ENCODE results near the gene S1PR1. TPM values are rescaled to one million over a fixed set of nuclear protein-coding genes. Genes with fewer than 3 reads are reported as not detected.

The S1PR1 gene
- total RNA-seq, 1 donor = 247 TPM

DNA sequence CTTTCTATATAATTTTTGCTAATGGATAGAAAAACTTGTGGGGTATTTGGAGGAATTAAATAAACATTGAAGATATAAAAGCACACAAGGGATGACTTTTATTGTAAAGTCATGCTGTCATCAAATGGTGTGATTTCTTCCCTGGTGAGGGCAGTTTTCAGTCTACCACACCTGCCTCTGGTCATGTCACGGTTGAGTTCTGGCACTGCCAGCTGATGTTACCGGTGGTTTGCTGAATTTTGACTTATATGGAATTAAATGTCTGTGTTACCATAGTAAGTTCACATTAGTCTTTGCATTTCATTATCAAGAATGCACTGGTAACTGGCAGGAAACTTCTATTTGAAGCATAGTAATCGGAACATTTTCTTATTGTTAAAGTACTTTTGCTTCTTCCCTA is 13.4 kb downstream of the S1PR1 start:
- H3K4me1 ChIP-seq (ENCODE audit: insufficient read depth, low read length) = peaks cover 34% of the 10 kb centered on the region

GRCh38 chr1:101250656-101251272 is 13.9 kb downstream of the S1PR1 start:
- H3K27me3 ChIP-seq (ENCODE audit: insufficient read depth, low read length) = no peaks in the 10 kb centered on the region
- H3K4me1 ChIP-seq (ENCODE audit: insufficient read depth, low read length) = peaks cover 29% of the 10 kb centered on the region
- H3K9me3 ChIP-seq (ENCODE audit: low read depth, low read length) = no peaks in the 10 kb centered on the region
- H3K4me3 ChIP-seq (ENCODE audit: low read length) = no peak overlapping the region

More for the DNA sequence above, 13.4 kb downstream of the S1PR1 start:
- no peak overlapping the region for H3K4me3 ChIP-seq (ENCODE audit: low read length)
- H3K9me3 ChIP-seq (ENCODE audit: low read depth, low read length) = no peaks in the 10 kb centered on the region
- no peaks in the 10 kb centered on the region for H3K27me3 ChIP-seq (ENCODE audit: insufficient read depth, low read length)

- Histone ChIP-seq H3K4me1 (ENCODE audit: insufficient read depth, low read length) (peaks cover 25% of the 10 kb centered on the region), H3K9me3 (ENCODE audit: low read depth, low read length) (no peaks in the 10 kb centered on the region), H3K27me3 (ENCODE audit: insufficient read depth, low read length) (no peaks in the 10 kb centered on the region), H3K4me3 (ENCODE audit: low read length) (no peak overlapping the region)
These were observed 14.7 kb downstream of the S1PR1 start for GRCh38 chr1:101251504-101251903.

- Histone ChIP-seq H3K4me3 (ENCODE audit: low read length) (no peak overlapping the region), H3K27me3 (ENCODE audit: insufficient read depth, low read length) (no peaks in the 10 kb centered on the region), H3K4me1 (ENCODE audit: insufficient read depth, low read length) (peaks cover 32% of the 10 kb centered on the region), H3K9me3 (ENCODE audit: low read depth, low read length) (no peaks in the 10 kb centered on the region)
These were observed 17.3 kb downstream of the S1PR1 start for GRCh38 chr1:101253976-101254674.

DNA sequence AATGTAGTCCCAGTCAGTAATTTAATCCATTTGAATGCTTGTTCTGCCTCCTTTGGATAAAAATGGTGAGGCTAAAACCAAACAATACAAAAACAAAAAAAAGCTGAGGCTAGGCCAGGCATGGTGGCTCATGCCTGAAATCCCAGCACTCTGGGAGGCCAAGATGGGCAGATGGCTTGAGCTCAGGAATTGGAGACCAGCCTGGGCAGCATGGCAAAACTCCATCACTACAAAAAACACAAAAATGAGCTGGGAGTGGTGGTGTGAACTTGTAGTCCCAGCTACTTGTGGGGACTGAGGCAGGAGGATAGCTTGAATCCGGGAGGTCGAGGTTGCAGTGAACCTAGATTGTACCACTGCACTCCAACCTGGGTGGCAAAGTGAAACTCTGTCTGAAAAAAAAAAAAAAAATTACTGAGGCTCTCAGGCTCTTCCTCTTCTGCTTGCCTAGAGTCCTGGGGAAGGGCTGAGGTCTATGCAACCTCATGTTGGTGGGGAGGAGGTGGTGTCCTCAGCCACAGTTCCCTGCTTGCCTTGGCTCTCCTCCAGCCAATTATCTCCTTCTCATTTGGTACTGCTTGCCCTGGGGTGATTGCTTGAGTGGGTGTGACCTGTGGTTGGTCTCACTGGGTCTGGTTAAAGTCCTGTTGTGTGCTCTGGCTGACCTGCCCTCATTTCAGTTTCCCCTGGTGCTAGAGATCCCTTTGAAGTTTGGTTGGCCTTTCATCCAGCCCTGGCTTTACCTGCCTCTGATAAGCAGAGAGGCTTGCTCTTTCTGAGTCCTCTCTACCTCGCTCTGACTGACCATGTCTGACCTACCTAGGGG is 20.9 kb downstream of the S1PR1 start:
- Histone ChIP-seq H3K4me1 (ENCODE audit: insufficient read depth, low read length) (peaks cover 64% of the 10 kb centered on the region), H3K4me3 (ENCODE audit: low read length) (no peak overlapping the region), H3K27me3 (ENCODE audit: insufficient read depth, low read length) (no peaks in the 10 kb centered on the region), H3K9me3 (ENCODE audit: low read depth, low read length) (no peaks in the 10 kb centered on the region)

- peaks cover 84% of the 10 kb centered on the region for H3K4me1 ChIP-seq (ENCODE audit: insufficient read depth, low read length)
- H3K4me3 ChIP-seq (ENCODE audit: low read length) = no peak overlapping the region
- no peaks in the 10 kb centered on the region for H3K9me3 ChIP-seq (ENCODE audit: low read depth, low read length)
- H3K27me3 ChIP-seq (ENCODE audit: insufficient read depth, low read length) = no peaks in the 10 kb centered on the region
These were observed 22.9 kb downstream of the S1PR1 start for GRCh38 chr1:101259744-101260148.

DNA sequence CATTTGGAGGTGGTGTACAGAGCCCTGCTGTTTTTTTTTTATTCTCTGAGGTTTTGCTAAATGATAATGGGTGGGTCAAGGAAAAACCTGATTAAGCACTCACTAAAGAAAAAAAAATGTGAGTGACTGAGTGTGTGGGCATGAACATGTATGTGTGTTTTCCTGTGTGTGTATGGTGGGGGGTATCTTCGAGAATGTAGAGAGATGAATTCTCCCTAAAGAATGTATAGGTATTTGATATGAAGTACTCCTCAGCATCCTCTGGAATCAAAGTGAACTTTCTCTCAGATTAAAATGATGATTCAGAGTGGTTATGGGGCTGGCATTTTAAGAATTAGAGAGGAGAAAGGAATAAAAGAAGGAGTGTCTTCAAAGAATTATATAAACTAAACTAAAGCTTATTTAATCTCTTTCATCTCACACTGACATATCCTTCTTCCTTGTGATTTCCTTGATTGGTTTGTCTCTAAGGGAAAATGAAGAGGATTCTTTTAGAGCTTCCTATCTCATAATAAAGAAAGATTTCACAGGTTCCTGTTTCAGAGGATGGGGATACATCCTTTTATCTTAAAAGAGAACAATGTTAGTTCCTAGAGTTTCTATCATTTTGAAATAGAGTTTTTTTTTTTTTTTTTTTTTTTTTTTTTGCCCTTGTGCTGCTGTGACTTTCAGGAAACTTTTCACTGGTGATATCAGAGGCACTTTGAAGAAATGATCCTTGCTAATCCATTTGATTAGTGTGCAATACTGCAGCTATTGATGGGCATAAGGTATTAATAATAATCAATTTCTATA is 23.9 kb downstream of the S1PR1 start:
- H3K4me1 ChIP-seq (ENCODE audit: insufficient read depth, low read length) = peaks cover 94% of the 10 kb centered on the region
- H3K4me3 ChIP-seq (ENCODE audit: low read length) = no peak overlapping the region
- H3K9me3 ChIP-seq (ENCODE audit: low read depth, low read length) = no peaks in the 10 kb centered on the region
- no peaks in the 10 kb centered on the region for H3K27me3 ChIP-seq (ENCODE audit: insufficient read depth, low read length)

DNA sequence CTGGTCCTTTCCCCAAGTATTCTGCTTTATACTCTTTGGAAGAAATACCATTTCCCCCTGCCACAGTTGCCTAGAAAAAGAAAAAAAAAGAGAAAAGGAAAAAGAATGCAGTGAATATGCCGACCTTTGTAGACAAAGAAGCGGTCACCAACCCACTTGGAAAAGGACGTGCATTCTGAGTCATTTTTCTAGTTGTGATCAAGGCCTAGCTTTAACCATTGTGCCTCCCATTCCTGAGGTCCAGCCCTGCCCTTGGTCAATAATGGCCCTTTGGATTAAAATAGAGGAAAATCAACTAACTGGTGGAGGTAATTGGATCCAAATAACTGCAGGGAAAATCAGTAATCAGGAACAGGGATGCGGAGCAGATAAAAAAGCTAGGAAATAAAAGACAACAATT is 24.8 kb downstream of the S1PR1 start:
- no peaks in the 10 kb centered on the region for H3K27me3 ChIP-seq (ENCODE audit: insufficient read depth, low read length)
- H3K9me3 ChIP-seq (ENCODE audit: low read depth, low read length) = no peaks in the 10 kb centered on the region
- H3K4me3 ChIP-seq (ENCODE audit: low read length) = no peak overlapping the region
- peaks cover 99% of the 10 kb centered on the region for H3K4me1 ChIP-seq (ENCODE audit: insufficient read depth, low read length)

- Histone ChIP-seq H3K4me1 (ENCODE audit: insufficient read depth, low read length) (peaks cover 100% of the 10 kb centered on the region), H3K4me3 (ENCODE audit: low read length) (no peak overlapping the region), H3K27me3 (ENCODE audit: insufficient read depth, low read length) (no peaks in the 10 kb centered on the region)
These were observed 25.2 kb downstream of the S1PR1 start for GRCh38 chr1:101262060-101262459.

DNA sequence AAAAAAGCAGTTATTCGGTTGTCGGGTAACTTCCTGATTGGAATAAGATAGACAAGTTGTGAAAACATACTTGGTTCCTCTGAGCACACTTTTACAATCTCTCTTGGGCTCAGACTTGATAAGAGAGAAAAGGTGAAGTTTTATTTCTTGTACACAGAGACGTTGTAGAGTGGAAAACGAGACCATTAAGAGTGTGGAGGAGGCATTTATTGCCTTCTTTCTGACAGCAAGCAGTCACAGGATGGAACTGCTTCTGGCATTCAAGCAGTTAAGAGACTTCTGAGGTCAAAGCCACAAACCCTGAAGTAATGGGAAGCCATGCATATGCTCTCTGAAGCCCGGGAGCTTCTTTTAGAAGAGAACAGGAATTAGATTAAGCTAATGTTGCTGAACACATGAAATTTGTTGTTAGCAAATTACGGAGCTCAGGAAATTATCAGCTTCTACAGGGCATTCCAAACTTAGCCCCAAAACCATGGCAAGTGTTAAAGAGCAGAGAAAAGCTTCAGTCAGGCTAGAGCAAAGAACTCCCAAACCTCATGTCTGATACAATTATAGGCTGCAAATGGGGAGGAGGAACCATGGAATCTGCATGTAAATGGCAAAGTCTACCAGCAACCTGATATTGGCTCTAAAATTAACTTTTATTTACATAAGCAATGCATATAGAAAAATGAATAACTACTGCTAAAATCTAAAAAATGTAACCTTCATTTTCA is 26.0 kb downstream of the S1PR1 start:
- no peaks in the 10 kb centered on the region for H3K27me3 ChIP-seq (ENCODE audit: insufficient read depth, low read length)
- peaks cover 94% of the 10 kb centered on the region for H3K4me1 ChIP-seq (ENCODE audit: insufficient read depth, low read length)
- no peaks in the 10 kb centered on the region for H3K9me3 ChIP-seq (ENCODE audit: low read depth, low read length)
- H3K4me3 ChIP-seq (ENCODE audit: low read length) = no peak overlapping the region

More at GRCh38 chr1:101262060-101262459, 25.2 kb downstream of the S1PR1 start:
- H3K9me3 ChIP-seq (ENCODE audit: low read depth, low read length) = no peaks in the 10 kb centered on the region

- Histone ChIP-seq H3K27me3 (ENCODE audit: insufficient read depth, low read length) (no peaks in the 10 kb centered on the region), H3K4me3 (ENCODE audit: low read length) (no peak overlapping the region), H3K9me3 (ENCODE audit: low read depth, low read length) (no peaks in the 10 kb centered on the region), H3K4me1 (ENCODE audit: insufficient read depth, low read length) (peaks cover 75% of the 10 kb centered on the region)
These were observed 27.9 kb downstream of the S1PR1 start for GRCh38 chr1:101264697-101265096.

DNA sequence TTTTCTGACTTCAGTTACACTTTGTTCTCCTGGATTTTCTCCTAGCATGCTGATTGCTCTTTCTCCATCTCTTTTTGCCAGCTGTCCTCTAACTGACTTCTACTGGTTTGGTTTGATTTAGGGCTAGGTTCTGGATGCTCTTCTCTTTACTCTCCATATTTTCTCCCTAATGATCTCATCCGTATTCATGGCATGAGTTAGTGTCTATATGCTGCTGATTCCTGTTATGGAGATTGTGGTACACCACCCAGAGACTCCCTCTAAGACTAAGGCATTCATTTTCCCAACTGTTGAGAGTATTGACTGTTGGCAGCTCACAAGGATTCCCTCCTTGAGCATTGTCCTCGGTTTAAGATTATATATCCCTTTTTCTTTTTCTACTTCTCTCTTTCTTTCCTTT is 28.9 kb downstream of the S1PR1 start:
- no peaks in the 10 kb centered on the region for H3K9me3 ChIP-seq (ENCODE audit: low read depth, low read length)
- H3K27me3 ChIP-seq (ENCODE audit: insufficient read depth, low read length) = no peaks in the 10 kb centered on the region
- no peak overlapping the region for H3K4me3 ChIP-seq (ENCODE audit: low read length)
- H3K4me1 ChIP-seq (ENCODE audit: insufficient read depth, low read length) = peaks cover 65% of the 10 kb centered on the region

DNA sequence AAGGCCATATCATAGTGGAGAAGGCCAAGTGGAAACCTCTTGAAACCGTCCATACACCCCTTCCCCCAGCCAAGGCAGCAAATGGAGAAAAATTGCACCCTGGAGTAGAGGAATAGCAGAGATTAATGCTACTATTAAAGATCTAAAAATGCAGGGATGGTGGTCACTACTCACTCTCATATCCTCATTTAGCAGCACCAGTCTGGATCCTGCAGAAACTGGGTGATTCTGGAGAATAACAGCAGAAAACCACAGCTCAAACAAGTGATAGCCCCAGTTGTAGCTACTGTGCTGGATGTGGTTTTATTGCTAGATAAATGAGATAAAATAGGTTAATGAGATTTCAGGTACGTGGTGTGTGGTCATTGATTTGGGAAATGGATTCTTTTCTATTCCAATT is 30.3 kb downstream of the S1PR1 start:
- Histone ChIP-seq H3K4me1 (ENCODE audit: insufficient read depth, low read length) (peaks cover 51% of the 10 kb centered on the region), H3K27me3 (ENCODE audit: insufficient read depth, low read length) (no peaks in the 10 kb centered on the region), H3K9me3 (ENCODE audit: low read depth, low read length) (no peaks in the 10 kb centered on the region), H3K4me3 (ENCODE audit: low read length) (no peak overlapping the region)

DNA sequence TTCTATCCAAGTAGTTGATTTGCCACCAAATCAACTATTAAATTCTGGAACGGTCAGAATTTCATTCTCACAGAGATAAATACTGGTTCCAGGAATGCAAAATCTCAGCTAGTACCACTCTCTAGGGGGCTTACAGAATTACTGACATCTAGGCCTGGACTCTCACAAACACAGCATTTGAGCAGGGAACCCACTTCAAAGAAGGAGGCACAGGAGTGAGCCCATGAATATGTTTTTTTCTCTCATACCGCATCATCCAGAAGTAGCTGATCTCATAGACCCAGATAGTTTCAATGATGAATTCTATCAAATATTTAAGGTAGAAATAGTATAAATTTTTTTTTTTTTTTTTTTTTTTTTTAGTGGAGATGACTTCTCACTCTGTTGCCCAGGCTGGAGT is 32.1 kb downstream of the S1PR1 start:
- H3K27me3 ChIP-seq (ENCODE audit: insufficient read depth, low read length) = no peaks in the 10 kb centered on the region
- H3K9me3 ChIP-seq (ENCODE audit: low read depth, low read length) = no peaks in the 10 kb centered on the region
- peaks cover 33% of the 10 kb centered on the region for H3K4me1 ChIP-seq (ENCODE audit: insufficient read depth, low read length)
- no peak overlapping the region for H3K4me3 ChIP-seq (ENCODE audit: low read length)
